Naive thymus-derived CD4-positive, alpha-beta T cell (primary cell): ENCODE measurements around the gene B4GALNT4. TPM values are rescaled to one million over a fixed set of nuclear protein-coding genes. Genes with fewer than 3 reads are reported as not detected.
"Not testable (repeated sequence)": the region's sequence is repeated elsewhere in the genome, so short reads cannot be mapped to it uniquely, and the experiment has no call there.

Experiments
- ATAC-seq: fragments of 150-1000 bp; cut with Tn5 transposase; 2 replicates; pipeline ENCODE4 v1.10.0; 2021; ENCODE audit warnings: mild to moderate bottlenecking, moderate library complexity
- CTCF ChIA-PET: fragments of 350-600 bp; sonication (Branson Sonifier 250); formaldehyde crosslinking; loops from one replicate; lab custom pipeline; 2021; ENCODE audit warnings: antibody characterized with exemption; lab: Charles Lee
- POLR2A ChIA-PET: fragments of 350-600 bp; sonication (Branson Sonifier 250); formaldehyde crosslinking; loops from one replicate; lab custom pipeline; 2021; ENCODE audit warnings: antibody characterized with exemption, inconsistent platforms; lab: Charles Lee
- DNase-seq, 9 donors: peaks; one replicate each; pipeline versions ENCODE4 v3.0.0 to v3.0.0-alpha.2; 2020 to 2022; ENCODE audit warnings: mixed read lengths in 1 of 9
- H3K27ac ChIP-seq: one replicate; pipeline ENCODE4 v1.7.0; 2013; ENCODE audit warnings: mild to moderate bottlenecking, low read depth, low read length, moderate library complexity
- H3K27me3 ChIP-seq, 2 donors: one replicate each; pipeline ENCODE4 v1.7.0; 2013; ENCODE audit warnings: low read length in 2 of 2, mild to moderate bottlenecking in 2 of 2, moderate library complexity in 2 of 2; ENCODE audit not compliant: control insufficient read depth in 2 of 2, insufficient read depth in 2 of 2
- H3K36me3 ChIP-seq, 3 experiments: 1 replicate in 2 of 3; 2 replicates in 1 of 3; pipeline ENCODE4 v1.7.0; 2013; ENCODE audit warnings: low read length in 3 of 3, mild to moderate bottlenecking in 3 of 3, moderate library complexity in 1 of 3; ENCODE audit not compliant: insufficient read depth in 3 of 3, control insufficient read depth in 2 of 3
- H3K4me1 ChIP-seq, 2 donors: one replicate each; pipeline ENCODE4 v1.7.0; 2013; ENCODE audit warnings: low read length in 2 of 2, mild to moderate bottlenecking in 2 of 2, moderate library complexity in 1 of 2; ENCODE audit not compliant: control insufficient read depth in 2 of 2, insufficient read depth in 2 of 2
- H3K4me3 ChIP-seq: 2 replicates; pipeline ENCODE4 v1.7.0; 2013; ENCODE audit warnings: mild to moderate bottlenecking, low read length
- H3K9me3 ChIP-seq, 3 experiments: 1 replicate in 2 of 3; 2 replicates in 1 of 3; pipeline ENCODE4 v1.7.0; 2013; ENCODE audit warnings: low read length in 3 of 3; ENCODE audit not compliant: control insufficient read depth in 2 of 3
- H3K27ac Mint-ChIP-seq, 9 donors: one replicate each; pipeline ENCODE4 v1.8.0; 2020 to 2022; ENCODE audit warnings: mixed read lengths in 9 of 9, mild to moderate bottlenecking in 8 of 9, moderate library complexity in 5 of 9, inconsistent platforms in 2 of 9
- H3K27me3 Mint-ChIP-seq, 5 donors: one replicate each; pipeline ENCODE4 v1.8.0; 2021 to 2022; ENCODE audit warnings: mixed read lengths in 5 of 5, mild to moderate bottlenecking in 1 of 5
- H3K36me3 Mint-ChIP-seq, 5 donors: one replicate each; pipeline ENCODE4 v1.8.0; 2020 to 2022; ENCODE audit warnings: mixed read lengths in 5 of 5, mild to moderate bottlenecking in 3 of 5, inconsistent platforms in 1 of 5
- H3K4me1 Mint-ChIP-seq, 7 donors: one replicate each; pipeline ENCODE4 v1.8.0; 2020 to 2022; ENCODE audit warnings: mixed read lengths in 7 of 7, mild to moderate bottlenecking in 3 of 7, inconsistent platforms in 1 of 7
- H3K4me3 Mint-ChIP-seq, 10 donors: one replicate each; pipeline ENCODE4 v1.8.0; 2020 to 2022; ENCODE audit warnings: mild to moderate bottlenecking in 10 of 10, mixed read lengths in 10 of 10, moderate library complexity in 6 of 10, inconsistent platforms in 2 of 10
- H3K9me3 Mint-ChIP-seq, 11 donors: one replicate each; pipeline ENCODE4 v1.8.0; 2020 to 2022; ENCODE audit warnings: mixed read lengths in 11 of 11, mild to moderate bottlenecking in 4 of 11, inconsistent platforms in 1 of 11, moderate library complexity in 1 of 11
- intact Hi-C, 2 donors: fragments of 100-400 bp; cut with micrococcal nuclease; formaldehyde crosslinking; loops; one replicate each; pipeline ENCODE4 v1.15.1; 2023
- polyA plus RNA-seq, 2 donors: library from polyadenylated mRNA; unstranded; fragments of 300-500 nt; fragmentation: Illumina TruSeq; gene quantifications; one replicate each; pipeline ENCODE4 v1.2.3, GENCODE V29; 2021
- total RNA-seq, 6 experiments: library from RNA in 5 of 6; stranded (reverse) in 5 of 6; gene quantifications; 1 replicate in 5 of 6; 2 replicates in 1 of 6; pipeline ENCODE4 v1.2.3 and lab custom pipeline; 2021 to 2026

Gene B4GALNT4
- total and polyA plus RNA-seq, 7 experiments from 2014 or later, result 0.14 to 11.8 (median 2.6) TPM; not detected in 1

- no peak for ATAC-seq
- H3K9me3 ChIP-seq, result no peaks in the 10 kb centered on the region
- Mint-ChIP-seq H3K36me3 (peaks cover 2 to 9% (median 7%) of the 10 kb centered on the region in 5 donors), H3K4me3 (no peak overlapping the region), H3K9me3 (peaks cover 0 to 2% (median 0%) of the 10 kb centered on the region in 11 donors), H3K4me1 (peaks cover 4 to 27% (median 7%) of the 10 kb centered on the region in 7 donors), H3K27ac (peak overlapping the region in 2 of 9 donors; percentile 41 to 56), H3K27me3 (no peaks in the 10 kb centered on the region)
- DNase-seq, result peak in 1 of 9 donors; percentile 7
- ChIA-PET POLR2A (no interaction called here), CTCF (no interaction called here)
- intact Hi-C loops, result loop anchor here (5.0 to 10.0 kb wide), 4 partner anchors 107 to 375 kb away; partner anchors contain the start of genes CEND1 (in 1 of the 2), DEAF1 (in 1 of the 2), IFITM1 (in 1 of the 2) and IFITM2 (in 1 of the 2)
- no peaks in the 10 kb centered on the region for H3K36me3 ChIP-seq
- peaks cover 3 to 13% of the 10 kb centered on the region in 2 donors for H3K4me1 ChIP-seq
- H3K27me3 ChIP-seq, result no peaks in the 10 kb centered on the region
- H3K27ac ChIP-seq, result no peak overlapping the region
- H3K4me3 ChIP-seq, result no peak overlapping the region
These were observed 50.1 kb downstream of the B4GALNT4 start for GRCh38 chr11:419248-420005.

GRCh38 chr11:420054-420910, 51.0 kb downstream of the B4GALNT4 start:
- intact Hi-C loops, result no loop called here
- Histone ChIP-seq H3K4me3 (no peak overlapping the region), H3K27me3 (no peaks in the 10 kb centered on the region), H3K4me1 (peaks cover 2 to 12% of the 10 kb centered on the region in 2 donors), H3K9me3 (no peaks in the 10 kb centered on the region), H3K27ac (no peak overlapping the region), H3K36me3 (no peaks in the 10 kb centered on the region)
- peaks cover 0 to 9% (median 0%) of the 10 kb centered on the region in 11 donors for H3K9me3 Mint-ChIP-seq
- peaks cover 5 to 15% (median 11%) of the 10 kb centered on the region in 5 donors for H3K36me3 Mint-ChIP-seq
- H3K27ac Mint-ChIP-seq, result no peak overlapping the region
- POLR2A ChIA-PET, result no interaction called here
- no peaks in the 10 kb centered on the region for H3K27me3 Mint-ChIP-seq
- ATAC-seq (no peak), DNase-seq (peak in 1 of 9 donors; percentile 5)
- H3K4me1 Mint-ChIP-seq, result peaks cover 0 to 18% (median 4%) of the 10 kb centered on the region in 7 donors
- CTCF ChIA-PET, result no interaction called here
- H3K4me3 Mint-ChIP-seq, result no peak overlapping the region

GRCh38 chr11:420911-421321, 51.6 kb downstream of the B4GALNT4 start:
- peaks cover 0 to 6% of the 10 kb centered on the region in 2 donors for H3K4me1 ChIP-seq
- H3K27me3 ChIP-seq, result no peaks in the 10 kb centered on the region
- POLR2A ChIA-PET, result no interaction called here
- Mint-ChIP-seq H3K36me3 (peaks cover 5 to 18% (median 13%) of the 10 kb centered on the region in 5 donors), H3K27me3 (no peaks in the 10 kb centered on the region), H3K4me3 (peak overlapping the region in 1 of 10 donors; percentile 53), H3K27ac (no peak overlapping the region), H3K9me3 (peaks cover 0 to 10% (median 0%) of the 10 kb centered on the region in 11 donors), H3K4me1 (peaks cover 0 to 17% (median 4%) of the 10 kb centered on the region in 7 donors)
- H3K27ac ChIP-seq, result no peak overlapping the region
- intact Hi-C loops, result no loop called here
- H3K9me3 ChIP-seq, result no peaks in the 10 kb centered on the region
- CTCF ChIA-PET, result no interaction called here
- no peaks in the 10 kb centered on the region for H3K36me3 ChIP-seq
- no peak for ATAC-seq
- no peak overlapping the region for H3K4me3 ChIP-seq
- peak in 1 of 9 donors; percentile 5 for DNase-seq

- POLR2A ChIA-PET, result no interaction called here
- intact Hi-C loops, result no loop called here
- H3K9me3 ChIP-seq, result no peaks in the 10 kb centered on the region
- H3K27me3 Mint-ChIP-seq, result no peaks in the 10 kb centered on the region
- peak overlapping the region in 1 of 9 donors; percentile 11 for H3K27ac Mint-ChIP-seq
- H3K27ac ChIP-seq, result no peak overlapping the region
- no peak overlapping the region for H3K4me3 Mint-ChIP-seq
- peaks cover 0 to 13% (median 4%) of the 10 kb centered on the region in 7 donors for H3K4me1 Mint-ChIP-seq
- H3K4me3 ChIP-seq, result no peak overlapping the region
- H3K4me1 ChIP-seq, result peaks cover 0 to 3% of the 10 kb centered on the region in 2 donors
- peaks cover 0 to 10% (median 0%) of the 10 kb centered on the region in 11 donors for H3K9me3 Mint-ChIP-seq
- no peak for DNase-seq
- H3K36me3 ChIP-seq, result no peaks in the 10 kb centered on the region
- CTCF ChIA-PET, result no interaction called here
- no peaks in the 10 kb centered on the region for H3K27me3 ChIP-seq
- ATAC-seq, result no peak
- peaks cover 5 to 21% (median 13%) of the 10 kb centered on the region in 5 donors for H3K36me3 Mint-ChIP-seq
These were observed 53.0 kb downstream of the B4GALNT4 start for GRCh38 chr11:422249-422656.

- intact Hi-C loops, result no loop called here
- H3K36me3 ChIP-seq, result peaks cover 0 to 15% (median 0%) of the 10 kb centered on the region in 3 experiments
- DNase-seq (no peak), ATAC-seq (no peak)
- H3K4me3 Mint-ChIP-seq, result no peak overlapping the region
- peak overlapping the region in 2 of 9 donors; percentile 3 to 45 for H3K27ac Mint-ChIP-seq
- H3K4me1 Mint-ChIP-seq, result peaks cover 0 to 6% (median 0%) of the 10 kb centered on the region in 7 donors
- H3K4me3 ChIP-seq, result no peak overlapping the region
- no peaks in the 10 kb centered on the region for H3K9me3 ChIP-seq
- H3K27me3 Mint-ChIP-seq, result no peaks in the 10 kb centered on the region
- no peak overlapping the region for H3K27ac ChIP-seq
- no peaks in the 10 kb centered on the region for H3K27me3 ChIP-seq
- CTCF ChIA-PET, result interaction anchor here (0.6 kb wide), 1 partner anchor 315 kb away, joined by 4 read pairs; no protein-coding TSS in a partner anchor
- peaks cover 5 to 33% (median 13%) of the 10 kb centered on the region in 5 donors for H3K36me3 Mint-ChIP-seq
- POLR2A ChIA-PET, result interaction anchor here (0.8 kb wide), 1 partner anchor 18 kb away, joined by 4 read pairs; the partner anchor contains the start of gene ANO9
- no peaks in the 10 kb centered on the region for H3K4me1 ChIP-seq
- H3K9me3 Mint-ChIP-seq, result peaks cover 0 to 10% (median 0%) of the 10 kb centered on the region in 11 donors
These were observed 54.9 kb downstream of the B4GALNT4 start for GRCh38 chr11:424232-424631.

- POLR2A ChIA-PET, result interaction anchor here (1.4 kb wide), 1 partner anchor 8 kb away, joined by 7 read pairs; no protein-coding TSS in a partner anchor
- H3K4me3 ChIP-seq, H3K27me3 ChIP-seq, DNase-seq, intact Hi-C loops, H3K4me1 ChIP-seq, H3K9me3 Mint-ChIP-seq, H3K9me3 ChIP-seq, H3K4me3 Mint-ChIP-seq, H3K27ac ChIP-seq, H3K4me1 Mint-ChIP-seq, ATAC-seq, H3K27me3 Mint-ChIP-seq, CTCF ChIA-PET: not testable (repeated sequence)
- Mint-ChIP-seq H3K27ac (peak overlapping the region in 2 of 9 donors; percentile 3 to 45), H3K36me3 (peaks cover 5 to 36% (median 13%) of the 10 kb centered on the region in 5 donors)
- H3K36me3 ChIP-seq, result peaks cover 0 to 15% (median 0%) of the 10 kb centered on the region in 3 experiments
These were observed 55.5 kb downstream of the B4GALNT4 start for GRCh38 chr11:424766-425165.
